ENCODE data around the gene PHC2.

Gene PHC2

GRCh38 chr1:33399375-33399774 is 31.5 kb downstream of the PHC2 start:
- no peak for DNase-seq
- Histone ChIP-seq H3K14ac (ENCODE audit: low read length) (no peak overlapping the region), H4K8ac (ENCODE audit: low read depth, low read length) (no peak overlapping the region), H3K18ac (ENCODE audit: low read length) (no peak overlapping the region), H3K36me3 (ENCODE audit: control insufficient read depth in 1 of 2, insufficient read depth in 2 of 2, low read length in 2 of 2) (no peaks in the 10 kb centered on the region), H3K4me1 (ENCODE audit: control insufficient read depth in 1 of 2, insufficient read depth in 2 of 2, low read length in 2 of 2) (no peaks in the 10 kb centered on the region), H3K27ac (ENCODE audit: low read depth, low read length) (no peak overlapping the region), H3K27me3 (ENCODE audit: insufficient read depth, low read length) (no peaks in the 10 kb centered on the region), H4K12ac (ENCODE audit: low read depth, low read length) (no peak overlapping the region), H2AK5ac (ENCODE audit: low read length) (no peak overlapping the region), H2BK12ac (ENCODE audit: low read length) (no peak overlapping the region), H3K23ac (ENCODE audit: low read length) (no peak overlapping the region), H2BK120ac (ENCODE audit: insufficient read depth, low read length, poor library complexity) (no peak overlapping the region), H3K4ac (ENCODE audit: low read depth, low read length) (no peak overlapping the region), H3K79me1 (ENCODE audit: low read length) (no peaks in the 10 kb centered on the region), H2BK5ac (ENCODE audit: low read depth, low read length, poor library complexity) (no peak overlapping the region), H3K4me2 (ENCODE audit: low read length) (no peak overlapping the region), H3K9me3 (ENCODE audit: insufficient read depth, low read depth, low read length) (no peaks in the 10 kb centered on the region), H3K79me2 (ENCODE audit: control insufficient read depth, insufficient read depth, low read length, poor library complexity) (no peaks in the 10 kb centered on the region), H2AFZ (ENCODE audit: insufficient read depth, low read length, poor library complexity) (no peak overlapping the region), H3K9ac (ENCODE audit: low read length) (peak overlapping the region; percentile 26), H3K4me3 (ENCODE audit: low read depth, low read length) (no peak overlapping the region), H4K91ac (ENCODE audit: low read depth, low read length) (no peak overlapping the region)
- no CpG with 5 or more reads among the region's 3 CpGs for WGBS (ENCODE audit: extremely low coverage, insufficient coverage, insufficient read length)

DNA sequence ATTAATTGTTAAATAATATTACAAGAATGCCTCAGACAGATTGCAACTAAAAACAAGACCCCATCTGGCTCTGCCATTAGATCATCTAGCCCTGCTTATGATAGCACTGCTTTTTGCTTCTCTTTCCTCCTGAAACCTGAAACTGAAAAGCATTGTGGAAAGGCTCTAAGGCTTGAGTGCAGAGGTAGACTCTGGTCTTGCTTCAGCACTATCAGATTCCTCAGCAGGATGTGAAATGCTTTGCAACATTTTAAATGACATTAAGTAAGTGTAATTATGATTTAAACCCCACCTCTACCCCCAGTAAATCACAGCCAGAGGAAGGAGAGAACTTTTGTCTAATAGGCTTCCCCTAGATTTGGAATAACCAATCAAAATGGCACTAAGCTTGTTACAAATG is 32.9 kb downstream of the PHC2 start:
- no peak overlapping the region for H3K14ac ChIP-seq (ENCODE audit: low read length)

DNA sequence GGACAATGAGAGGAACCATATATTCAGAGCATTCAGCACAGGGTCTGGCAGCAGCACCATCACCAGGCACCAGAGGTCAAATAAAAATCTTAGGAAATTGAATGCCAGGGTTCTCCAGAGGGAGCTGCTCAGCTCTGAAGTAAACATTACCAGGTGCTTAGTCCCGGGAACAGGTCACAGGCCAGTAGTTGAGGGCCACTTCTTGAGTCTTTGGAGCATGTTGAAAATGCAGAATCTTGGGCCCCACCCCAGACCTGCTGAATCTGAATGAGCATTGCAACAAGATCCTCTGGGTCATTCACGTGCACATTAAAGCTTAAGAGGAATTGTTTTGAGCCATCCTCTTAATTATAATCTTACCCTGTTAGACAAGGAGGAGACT is 33.8 kb downstream of the PHC2 start:
- Histone ChIP-seq H2AK5ac (ENCODE audit: low read length) (no peak overlapping the region), H3K4me1 (ENCODE audit: control insufficient read depth in 1 of 2, insufficient read depth in 2 of 2, low read length in 2 of 2) (no peaks in the 10 kb centered on the region), H3K27ac (ENCODE audit: low read depth, low read length) (no peak overlapping the region), H3K18ac (ENCODE audit: low read length) (no peak overlapping the region), H2BK5ac (ENCODE audit: low read depth, low read length, poor library complexity) (no peak overlapping the region), H3K9me3 (ENCODE audit: insufficient read depth, low read depth, low read length) (no peaks in the 10 kb centered on the region), H3K4me3 (ENCODE audit: low read depth, low read length) (no peak overlapping the region), H3K79me2 (ENCODE audit: control insufficient read depth, insufficient read depth, low read length, poor library complexity) (no peaks in the 10 kb centered on the region), H3K9ac (ENCODE audit: low read length) (no peak overlapping the region), H2BK120ac (ENCODE audit: insufficient read depth, low read length, poor library complexity) (no peak overlapping the region), H4K8ac (ENCODE audit: low read depth, low read length) (no peak overlapping the region), H3K23ac (ENCODE audit: low read length) (no peak overlapping the region), H2AFZ (ENCODE audit: insufficient read depth, low read length, poor library complexity) (no peak overlapping the region), H2BK12ac (ENCODE audit: low read length) (no peak overlapping the region), H3K14ac (ENCODE audit: low read length) (no peak overlapping the region), H4K12ac (ENCODE audit: low read depth, low read length) (no peak overlapping the region), H3K36me3 (ENCODE audit: control insufficient read depth in 1 of 2, insufficient read depth in 2 of 2, low read length in 2 of 2) (no peaks in the 10 kb centered on the region), H3K4me2 (ENCODE audit: low read length) (no peak overlapping the region), H3K4ac (ENCODE audit: low read depth, low read length) (no peak overlapping the region), H3K79me1 (ENCODE audit: low read length) (no peaks in the 10 kb centered on the region), H4K91ac (ENCODE audit: low read depth, low read length) (no peak overlapping the region), H3K27me3 (ENCODE audit: insufficient read depth, low read length) (no peaks in the 10 kb centered on the region)
- no CpG with 5 or more reads among the region's 2 CpGs for WGBS (ENCODE audit: extremely low coverage, insufficient coverage, insufficient read length)
- DNase-seq: no peak

More for the DNA sequence above, 32.9 kb downstream of the PHC2 start:
- Histone ChIP-seq H3K4me3 (ENCODE audit: low read depth, low read length) (no peak overlapping the region), H4K8ac (ENCODE audit: low read depth, low read length) (no peak overlapping the region), H2AFZ (ENCODE audit: insufficient read depth, low read length, poor library complexity) (no peak overlapping the region), H3K4ac (ENCODE audit: low read depth, low read length) (no peak overlapping the region), H2BK5ac (ENCODE audit: low read depth, low read length, poor library complexity) (no peak overlapping the region), H3K4me2 (ENCODE audit: low read length) (no peak overlapping the region), H3K79me1 (ENCODE audit: low read length) (no peaks in the 10 kb centered on the region), H2BK12ac (ENCODE audit: low read length) (no peak overlapping the region), H3K9me3 (ENCODE audit: insufficient read depth, low read depth, low read length) (no peaks in the 10 kb centered on the region), H3K23ac (ENCODE audit: low read length) (no peak overlapping the region), H3K36me3 (ENCODE audit: control insufficient read depth in 1 of 2, insufficient read depth in 2 of 2, low read length in 2 of 2) (no peaks in the 10 kb centered on the region), H3K18ac (ENCODE audit: low read length) (no peak overlapping the region), H3K27me3 (ENCODE audit: insufficient read depth, low read length) (no peaks in the 10 kb centered on the region), H3K27ac (ENCODE audit: low read depth, low read length) (no peak overlapping the region), H4K12ac (ENCODE audit: low read depth, low read length) (no peak overlapping the region), H4K91ac (ENCODE audit: low read depth, low read length) (no peak overlapping the region), H3K9ac (ENCODE audit: low read length) (no peak overlapping the region), H2AK5ac (ENCODE audit: low read length) (no peak overlapping the region), H3K4me1 (ENCODE audit: control insufficient read depth in 1 of 2, insufficient read depth in 2 of 2, low read length in 2 of 2) (no peaks in the 10 kb centered on the region), H3K79me2 (ENCODE audit: control insufficient read depth, insufficient read depth, low read length, poor library complexity) (no peaks in the 10 kb centered on the region), H2BK120ac (ENCODE audit: insufficient read depth, low read length, poor library complexity) (no peak overlapping the region)
- no peak for DNase-seq

- Histone ChIP-seq H3K9ac (ENCODE audit: low read length) (no peak overlapping the region), H3K27me3 (ENCODE audit: insufficient read depth, low read length) (no peaks in the 10 kb centered on the region), H3K14ac (ENCODE audit: low read length) (no peak overlapping the region), H3K18ac (ENCODE audit: low read length) (no peak overlapping the region), H4K12ac (ENCODE audit: low read depth, low read length) (no peak overlapping the region), H3K79me1 (ENCODE audit: low read length) (no peaks in the 10 kb centered on the region), H4K91ac (ENCODE audit: low read depth, low read length) (no peak overlapping the region), H3K4ac (ENCODE audit: low read depth, low read length) (no peak overlapping the region), H2BK5ac (ENCODE audit: low read depth, low read length, poor library complexity) (no peak overlapping the region), H2AFZ (ENCODE audit: insufficient read depth, low read length, poor library complexity) (no peak overlapping the region), H3K4me2 (ENCODE audit: low read length) (no peak overlapping the region), H3K9me3 (ENCODE audit: insufficient read depth, low read depth, low read length) (no peaks in the 10 kb centered on the region), H3K23ac (ENCODE audit: low read length) (no peak overlapping the region), H3K27ac (ENCODE audit: low read depth, low read length) (no peak overlapping the region), H3K4me1 (ENCODE audit: control insufficient read depth in 1 of 2, insufficient read depth in 2 of 2, low read length in 2 of 2) (no peaks in the 10 kb centered on the region), H3K79me2 (ENCODE audit: control insufficient read depth, insufficient read depth, low read length, poor library complexity) (no peaks in the 10 kb centered on the region), H2BK12ac (ENCODE audit: low read length) (no peak overlapping the region), H4K8ac (ENCODE audit: low read depth, low read length) (no peak overlapping the region), H2AK5ac (ENCODE audit: low read length) (no peak overlapping the region), H3K36me3 (ENCODE audit: control insufficient read depth in 1 of 2, insufficient read depth in 2 of 2, low read length in 2 of 2) (no peaks in the 10 kb centered on the region), H2BK120ac (ENCODE audit: insufficient read depth, low read length, poor library complexity) (no peak overlapping the region), H3K4me3 (ENCODE audit: low read depth, low read length) (no peak overlapping the region)
- no peak for DNase-seq
- WGBS (ENCODE audit: extremely low coverage, insufficient coverage, insufficient read length): no CpG with 5 or more reads among the region's 10 CpGs
These were observed 34.4 kb downstream of the PHC2 start for GRCh38 chr1:33396188-33397124.

Measured in trophoblast cell (in vitro differentiated cells and primary cell).